ENCODE data around the gene SGMS1.

SGMS1 gene

DNA sequence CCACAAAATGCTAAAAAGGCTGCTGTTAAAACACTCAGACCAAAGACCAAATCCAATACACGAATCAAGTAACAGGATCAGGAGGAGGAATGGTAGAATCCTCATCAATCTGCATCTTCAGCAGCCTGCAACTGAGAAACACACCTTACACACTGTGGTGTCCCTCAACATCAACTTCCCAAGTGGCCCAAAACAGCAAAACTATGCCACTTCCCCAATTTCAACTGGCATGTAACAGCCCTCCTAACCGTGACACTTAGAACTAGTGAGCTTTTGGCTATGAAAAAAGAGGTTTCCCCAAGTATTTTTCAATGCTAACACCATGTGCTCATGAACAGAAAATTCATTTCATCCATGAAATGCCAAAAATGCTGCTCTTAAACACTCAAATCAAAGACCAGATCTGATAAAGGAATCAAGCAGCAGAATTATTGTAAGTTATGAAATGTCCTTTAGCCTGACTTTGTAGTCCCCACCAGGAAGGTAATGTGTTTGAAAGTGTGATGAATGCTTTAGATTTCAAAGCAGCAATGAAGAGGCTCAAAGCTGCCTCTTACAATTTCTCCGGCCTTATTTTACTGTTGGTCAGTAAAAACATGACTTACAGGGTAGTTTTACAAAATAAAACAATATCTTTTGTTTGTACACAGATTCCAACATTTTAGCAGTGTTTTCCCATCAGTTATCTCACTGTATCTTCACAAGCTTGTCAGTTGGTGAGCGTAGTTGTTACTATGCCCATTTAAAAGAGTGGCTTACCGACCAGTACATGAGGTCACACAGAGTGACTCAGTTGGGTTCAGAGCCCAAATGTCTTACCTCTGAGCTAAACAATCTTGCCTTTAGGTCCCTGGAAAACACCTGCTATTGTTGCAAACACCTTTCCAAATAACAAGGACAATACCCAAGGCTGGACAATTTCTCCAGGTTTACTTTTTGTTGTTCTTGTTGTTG lies 306.8 kb downstream of the SGMS1 start:
- no peaks in the 10 kb centered on the region for H3K9me3 ChIP-seq (ENCODE audit: insufficient read depth, low read length)
- no peak overlapping the region for H3K9ac ChIP-seq (ENCODE audit: low read length)
- no peak for TF ChIP-seq EZH2phosphoT487 (IDR thresholded peaks at IDR 0.05; ENCODE audit: low read depth)
- TF ChIP-seq, protein P1, sequence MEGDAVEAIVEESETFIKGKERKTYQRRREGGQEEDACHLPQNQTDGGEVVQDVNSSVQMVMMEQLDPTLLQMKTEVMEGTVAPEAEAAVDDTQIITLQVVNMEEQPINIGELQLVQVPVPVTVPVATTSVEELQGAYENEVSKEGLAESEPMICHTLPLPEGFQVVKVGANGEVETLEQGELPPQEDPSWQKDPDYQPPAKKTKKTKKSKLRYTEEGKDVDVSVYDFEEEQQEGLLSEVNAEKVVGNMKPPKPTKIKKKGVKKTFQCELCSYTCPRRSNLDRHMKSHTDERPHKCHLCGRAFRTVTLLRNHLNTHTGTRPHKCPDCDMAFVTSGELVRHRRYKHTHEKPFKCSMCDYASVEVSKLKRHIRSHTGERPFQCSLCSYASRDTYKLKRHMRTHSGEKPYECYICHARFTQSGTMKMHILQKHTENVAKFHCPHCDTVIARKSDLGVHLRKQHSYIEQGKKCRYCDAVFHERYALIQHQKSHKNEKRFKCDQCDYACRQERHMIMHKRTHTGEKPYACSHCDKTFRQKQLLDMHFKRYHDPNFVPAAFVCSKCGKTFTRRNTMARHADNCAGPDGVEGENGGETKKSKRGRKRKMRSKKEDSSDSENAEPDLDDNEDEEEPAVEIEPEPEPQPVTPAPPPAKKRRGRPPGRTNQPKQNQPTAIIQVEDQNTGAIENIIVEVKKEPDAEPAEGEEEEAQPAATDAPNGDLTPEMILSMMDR (IDR thresholded peaks at IDR 0.05; ENCODE audit: low read depth, low read length): no peak
- no peak overlapping the region for H2AFZ ChIP-seq (ENCODE audit: low read depth, low read length)
- no peaks in the 10 kb centered on the region for H3K79me2 ChIP-seq (ENCODE audit: low read length)
- H3K36me3 ChIP-seq (replicated peaks; ENCODE audit: low read depth, low read length): no peaks in the 10 kb centered on the region
- no peak overlapping the region for H3K4me3 ChIP-seq (ENCODE audit: low read length)
- no peaks in the 10 kb centered on the region for H3K4me1 ChIP-seq (ENCODE audit: low read length)
- H3K4me2 ChIP-seq (ENCODE audit: low read length): no peak overlapping the region
- no peaks in the 10 kb centered on the region for H3K27me3 ChIP-seq (ENCODE audit: low read depth, low read length)
- no peaks in the 10 kb centered on the region; the same call in 1 of the 2 replicates for H4K20me1 ChIP-seq (ENCODE audit: insufficient read depth, low read length)
- no peak overlapping the region for H3K27ac ChIP-seq (ENCODE audit: low read length)

DNA sequence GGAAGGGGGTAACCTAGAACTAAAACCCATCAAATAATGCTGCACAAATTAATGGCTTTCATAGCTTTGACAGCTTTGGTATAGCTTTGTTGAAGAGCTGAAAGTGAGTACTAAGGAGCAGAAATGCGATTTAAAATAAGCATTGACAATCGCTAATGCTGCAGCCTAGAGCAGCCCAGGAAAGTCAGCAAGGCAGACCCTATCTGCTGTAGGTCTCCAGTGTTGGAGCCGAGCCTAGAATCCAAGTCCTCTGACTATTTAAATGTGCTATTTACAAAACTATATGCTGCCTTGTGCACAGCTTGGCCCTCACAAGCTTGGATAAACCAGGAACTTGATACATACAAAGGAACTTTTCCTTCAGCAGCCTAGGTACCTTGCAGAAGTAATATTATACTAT lies 307.6 kb downstream of the SGMS1 start:
- no peak overlapping the region for H3K4me2 ChIP-seq (ENCODE audit: low read length)
- H3K27ac ChIP-seq (ENCODE audit: low read length): no peak overlapping the region
- no peaks in the 10 kb centered on the region for H3K9me3 ChIP-seq (ENCODE audit: insufficient read depth, low read length)
- no peak for TF ChIP-seq EZH2phosphoT487 (IDR thresholded peaks at IDR 0.05; ENCODE audit: low read depth)
- TF ChIP-seq, protein P1 (IDR thresholded peaks at IDR 0.05; ENCODE audit: low read depth, low read length): no peak
- H2AFZ ChIP-seq (ENCODE audit: low read depth, low read length): no peak overlapping the region
- H4K20me1 ChIP-seq (ENCODE audit: insufficient read depth, low read length): no peaks in the 10 kb centered on the region; the same call in 1 of the 2 replicates
- H3K9ac ChIP-seq (ENCODE audit: low read length): no peak overlapping the region
- H3K4me3 ChIP-seq (ENCODE audit: low read length): no peak overlapping the region
- no peaks in the 10 kb centered on the region for H3K27me3 ChIP-seq (ENCODE audit: low read depth, low read length)
- H3K79me2 ChIP-seq (ENCODE audit: low read length): no peaks in the 10 kb centered on the region
- no peaks in the 10 kb centered on the region for H3K36me3 ChIP-seq (replicated peaks; ENCODE audit: low read depth, low read length)
- no peaks in the 10 kb centered on the region for H3K4me1 ChIP-seq (ENCODE audit: low read length)

DNA sequence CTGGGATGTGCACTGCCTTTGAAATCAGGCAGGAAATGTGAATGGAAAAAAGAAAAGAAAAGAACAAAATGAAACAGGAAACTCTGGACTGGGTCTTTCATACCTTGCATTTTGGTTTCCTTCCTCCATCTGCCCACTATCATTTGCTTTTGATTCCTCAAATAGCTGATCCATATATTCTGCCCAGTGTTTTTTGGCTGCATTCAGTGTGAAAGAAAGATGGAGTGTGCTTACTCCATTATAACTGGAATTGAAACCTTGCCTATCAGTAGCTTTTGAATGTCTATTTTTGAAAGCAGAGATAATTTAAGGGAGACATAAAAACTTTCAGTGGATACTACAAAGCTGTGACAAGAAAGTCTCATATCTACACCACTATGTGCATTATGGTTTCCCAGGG lies 308.3 kb downstream of the SGMS1 start:
- Histone ChIP-seq H3K27ac (ENCODE audit: low read length) (no peak overlapping the region), H4K20me1 (ENCODE audit: insufficient read depth, low read length) (no peaks in the 10 kb centered on the region; the same call in 1 of the 2 replicates), H3K4me3 (ENCODE audit: low read length) (no peak overlapping the region), H3K4me2 (ENCODE audit: low read length) (no peak overlapping the region), H3K9me3 (ENCODE audit: insufficient read depth, low read length) (no peaks in the 10 kb centered on the region), H3K36me3 (replicated peaks; ENCODE audit: low read depth, low read length) (no peaks in the 10 kb centered on the region), H3K4me1 (ENCODE audit: low read length) (no peaks in the 10 kb centered on the region), H2AFZ (ENCODE audit: low read depth, low read length) (no peak overlapping the region), H3K9ac (ENCODE audit: low read length) (no peak overlapping the region), H3K27me3 (ENCODE audit: low read depth, low read length) (no peaks in the 10 kb centered on the region), H3K79me2 (ENCODE audit: low read length) (no peaks in the 10 kb centered on the region)
- TF ChIP-seq, protein P1 (IDR thresholded peaks at IDR 0.05; ENCODE audit: low read depth, low read length): no peak

DNA sequence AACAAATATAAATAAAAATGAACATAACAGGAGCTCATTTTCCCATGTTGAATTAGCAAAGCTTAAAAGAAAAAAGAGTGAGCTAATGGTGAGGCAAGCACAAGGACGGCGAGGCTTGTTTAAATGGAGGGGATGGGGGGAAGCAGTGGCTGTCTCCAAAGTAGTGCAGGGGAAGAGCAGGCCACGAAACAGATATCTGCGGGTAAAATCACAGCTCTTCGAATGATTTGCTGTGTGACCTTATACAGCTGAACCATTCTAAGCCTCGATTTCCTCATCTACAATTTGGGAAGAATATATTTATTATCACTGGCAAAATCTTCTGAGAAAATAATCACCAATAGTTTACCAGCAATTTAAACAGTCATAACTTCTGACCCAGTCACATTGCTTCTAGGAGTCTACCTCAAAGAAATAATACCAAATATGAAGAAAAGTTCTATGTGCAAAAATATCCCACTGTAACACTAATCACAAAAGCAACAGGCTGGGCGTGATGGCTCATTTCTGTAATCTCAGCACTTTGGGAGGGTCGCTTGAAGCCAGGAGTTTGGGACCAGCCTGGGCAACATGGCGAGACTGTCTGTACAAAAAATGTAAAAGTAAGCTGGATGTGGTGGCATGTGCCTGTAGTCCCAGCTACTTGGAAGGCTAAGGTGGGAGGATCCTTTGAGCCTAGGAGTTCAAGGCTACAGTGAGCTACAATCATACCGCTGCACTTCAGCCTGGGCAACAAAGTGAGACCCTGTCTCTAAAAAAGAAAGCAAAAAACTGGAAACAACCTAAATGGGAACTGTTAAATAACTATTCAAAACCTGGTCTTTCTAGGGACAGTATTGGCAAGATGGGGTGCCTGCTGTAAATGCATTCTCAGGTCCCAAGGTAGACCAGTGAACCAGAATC lies 309.3 kb downstream of the SGMS1 start:
- no peak overlapping the region for H3K9ac ChIP-seq (ENCODE audit: low read length)
- no peaks in the 10 kb centered on the region for H3K4me1 ChIP-seq (ENCODE audit: low read length)
- H3K36me3 ChIP-seq (replicated peaks; ENCODE audit: low read depth, low read length): no peaks in the 10 kb centered on the region
- no peak overlapping the region for H3K4me2 ChIP-seq (ENCODE audit: low read length)
- H3K9me3 ChIP-seq (ENCODE audit: insufficient read depth, low read length): no peaks in the 10 kb centered on the region
- H3K4me3 ChIP-seq (ENCODE audit: low read length): no peak overlapping the region
- no peaks in the 10 kb centered on the region for H3K79me2 ChIP-seq (ENCODE audit: low read length)
- H3K27ac ChIP-seq (ENCODE audit: low read length): no peak overlapping the region
- H2AFZ ChIP-seq (ENCODE audit: low read depth, low read length): no peak overlapping the region
- TF ChIP-seq, protein P1 (IDR thresholded peaks at IDR 0.05; ENCODE audit: low read depth, low read length): no peak
- no peak for TF ChIP-seq EZH2phosphoT487 (IDR thresholded peaks at IDR 0.05; ENCODE audit: low read depth)
- no peaks in the 10 kb centered on the region for H3K27me3 ChIP-seq (ENCODE audit: low read depth, low read length)
- H4K20me1 ChIP-seq (ENCODE audit: insufficient read depth, low read length): no peaks in the 10 kb centered on the region; the same call in 1 of the 2 replicates
